CD4-positive, alpha-beta T cell treated with Interferon alpha-2 for 1 hour (primary cell): ENCODE measurements around the gene MSANTD1.
"Not testable (repeated sequence)": the region's sequence is repeated elsewhere in the genome, so short reads cannot be mapped to it uniquely, and the experiment has no call there.

Source experiments
- DNase-seq, 2 donors: peaks; one replicate each; pipeline ENCODE4 v3.0.0-alpha.2; 2020 to 2022

Gene MSANTD1

DNA sequence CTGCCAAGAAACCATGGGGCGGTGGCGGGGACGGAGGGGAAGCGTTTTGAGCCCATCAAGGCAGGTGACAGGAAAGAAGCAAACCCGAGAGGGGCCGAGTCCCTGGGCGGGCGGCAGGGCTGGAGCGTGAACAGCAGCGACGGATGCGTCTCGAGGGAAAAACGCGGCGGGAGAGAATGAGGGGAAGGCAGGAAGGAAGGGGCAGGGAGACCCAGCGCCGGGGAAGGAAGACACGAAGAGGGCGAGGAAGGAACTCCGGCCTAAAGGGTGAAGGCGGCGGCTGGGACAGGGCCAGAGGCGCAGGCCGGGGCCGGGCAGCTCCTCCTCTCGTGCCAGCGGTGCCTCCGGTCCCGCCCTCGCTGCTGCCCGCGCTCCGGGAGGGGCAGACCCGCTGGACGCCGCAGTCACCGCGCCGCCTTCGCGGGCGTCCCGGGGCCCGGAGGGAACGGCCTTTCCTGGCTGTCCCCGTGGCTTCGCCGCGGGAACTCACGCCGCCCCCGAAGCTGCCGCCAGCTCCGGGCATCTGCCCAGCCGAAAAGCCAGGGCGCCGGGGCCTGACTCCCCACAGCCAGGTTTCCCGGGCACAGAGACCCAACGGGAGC, 43.1 kb downstream of the MSANTD1 start:
- peak in 1 of 2 donors; percentile 31 for DNase-seq

- peak; percentile 86 to 90 for DNase-seq
Measured at GRCh38 chr4:3292571-3293400, 43.8 kb downstream of the MSANTD1 start, which contains the start of gene RGS12. Gene RGS12, plus strand, starts transcription at chr4:3293021. Its CDS starts 23,150 bp downstream, at chr4:3316171.

- DNase-seq: no peak
Measured at GRCh38 chr4:3293401-3294391, 44.7 kb downstream of the MSANTD1 start.

GRCh38 chr4:3294401-3295241, 45.7 kb downstream of the MSANTD1 start:
- DNase-seq: no peak

DNA sequence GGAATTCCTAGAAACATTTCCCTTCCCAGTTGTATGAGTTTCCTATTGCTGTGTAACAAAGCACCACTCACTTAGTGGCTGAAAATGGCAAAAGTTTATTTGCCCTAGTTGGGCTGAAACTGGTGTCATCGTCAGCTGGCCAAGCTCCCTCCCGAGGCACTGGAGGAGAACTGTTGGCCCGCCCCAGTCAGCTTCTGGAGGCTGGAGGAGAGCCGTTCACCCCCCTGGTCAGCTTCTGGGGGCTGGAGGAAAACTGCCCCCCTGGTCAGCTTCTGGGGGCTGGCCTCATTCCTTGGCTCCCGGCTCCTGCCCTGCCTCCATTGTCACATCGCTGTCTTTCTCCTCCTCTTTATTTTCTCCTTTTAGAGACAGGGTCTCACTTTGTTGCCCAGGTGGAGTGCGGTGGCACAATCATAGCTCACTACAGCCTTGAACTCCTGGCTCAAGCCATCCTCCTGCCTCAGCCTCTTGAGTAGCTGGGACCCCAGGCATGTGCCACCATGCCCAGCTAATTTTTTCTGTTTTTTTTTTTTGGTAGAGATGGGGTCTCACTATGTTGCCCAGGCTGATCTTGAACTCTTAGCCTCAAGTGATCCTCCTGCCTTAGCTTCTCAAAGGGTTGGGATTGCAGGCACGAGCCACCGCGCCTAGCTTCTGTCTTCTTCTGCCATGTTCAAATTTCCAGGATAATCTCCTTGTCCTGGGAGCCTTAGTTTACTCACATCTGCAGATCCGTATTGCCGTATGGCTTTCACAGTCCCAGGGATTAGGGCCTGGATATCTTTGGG, 47.1 kb downstream of the MSANTD1 start:
- DNase-seq: no peak

DNA sequence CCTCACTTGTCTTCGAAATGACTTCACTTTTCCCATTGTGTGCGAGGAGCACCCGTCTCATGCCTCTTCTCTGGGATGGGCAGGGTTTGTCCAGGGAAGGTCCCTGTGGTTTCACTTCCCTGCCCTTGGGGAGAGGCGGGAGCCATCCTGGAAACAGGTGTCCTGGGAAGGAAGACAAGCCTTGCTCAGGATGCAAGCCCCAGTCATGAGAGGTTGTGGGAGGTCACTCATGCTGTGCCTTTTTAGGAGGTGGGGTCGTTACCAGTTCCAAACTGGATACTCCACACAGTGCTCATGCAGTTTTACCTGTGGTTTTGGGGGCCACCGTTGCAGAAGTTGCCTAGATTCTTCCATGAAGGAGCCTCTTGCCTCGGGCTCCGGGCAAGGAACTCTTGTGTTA, 47.7 kb downstream of the MSANTD1 start:
- no peak for DNase-seq

GRCh38 chr4:3297066-3297859, 48.3 kb downstream of the MSANTD1 start:
- no peak for DNase-seq

DNA sequence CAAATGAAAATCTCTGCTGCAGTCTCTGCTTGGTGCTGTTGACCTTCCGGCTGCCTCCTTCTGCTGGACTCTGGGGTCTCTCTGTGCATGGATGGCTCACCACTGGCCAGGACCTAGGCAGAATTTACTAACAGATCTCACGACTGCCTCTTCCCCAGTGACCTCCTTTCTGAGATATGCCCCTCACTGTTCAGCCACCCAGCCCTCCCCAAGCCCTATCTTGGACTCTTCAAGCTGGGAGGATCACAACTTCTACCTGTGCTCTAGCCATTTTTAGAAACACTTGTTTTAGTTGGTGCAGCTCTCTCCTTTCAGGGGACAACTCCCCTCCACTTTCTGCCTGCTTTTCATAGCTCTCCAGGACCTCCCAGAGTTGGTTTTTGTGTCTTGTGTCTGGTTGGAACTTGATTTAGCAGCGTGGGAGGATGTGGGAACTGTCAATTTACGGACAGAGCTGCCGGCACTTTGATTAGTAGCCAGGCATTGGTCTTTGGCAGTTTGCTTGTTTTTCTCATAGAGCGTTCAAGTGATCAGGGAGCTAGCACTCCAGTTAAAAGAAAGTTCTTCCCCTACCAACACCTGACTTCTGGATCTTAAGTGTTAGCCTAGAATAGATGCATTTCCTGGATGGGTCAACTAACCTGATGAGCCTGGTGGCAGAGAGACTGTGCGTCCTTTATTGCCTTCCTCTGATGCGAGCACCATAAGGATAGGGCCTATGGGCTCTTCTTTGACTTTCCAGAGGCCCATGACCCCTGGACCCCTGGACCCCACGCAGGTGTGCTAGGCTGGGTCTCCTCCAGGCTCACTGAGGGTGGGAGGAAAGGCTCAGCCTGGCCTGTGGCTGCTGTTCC, 50.4 kb downstream of the MSANTD1 start:
- DNase-seq: no peak

- DNase-seq: no peak
Measured at GRCh38 chr4:3299976-3300671, 51.2 kb downstream of the MSANTD1 start.

GRCh38 chr4:3300882-3301281, 51.9 kb downstream of the MSANTD1 start:
- DNase-seq: not testable (repeated sequence)

GRCh38 chr4:3301450-3302172, 52.7 kb downstream of the MSANTD1 start:
- DNase-seq: no peak

- peak; percentile 81 to 88 for DNase-seq
Measured at GRCh38 chr4:3302173-3302785, 53.3 kb downstream of the MSANTD1 start.

DNA sequence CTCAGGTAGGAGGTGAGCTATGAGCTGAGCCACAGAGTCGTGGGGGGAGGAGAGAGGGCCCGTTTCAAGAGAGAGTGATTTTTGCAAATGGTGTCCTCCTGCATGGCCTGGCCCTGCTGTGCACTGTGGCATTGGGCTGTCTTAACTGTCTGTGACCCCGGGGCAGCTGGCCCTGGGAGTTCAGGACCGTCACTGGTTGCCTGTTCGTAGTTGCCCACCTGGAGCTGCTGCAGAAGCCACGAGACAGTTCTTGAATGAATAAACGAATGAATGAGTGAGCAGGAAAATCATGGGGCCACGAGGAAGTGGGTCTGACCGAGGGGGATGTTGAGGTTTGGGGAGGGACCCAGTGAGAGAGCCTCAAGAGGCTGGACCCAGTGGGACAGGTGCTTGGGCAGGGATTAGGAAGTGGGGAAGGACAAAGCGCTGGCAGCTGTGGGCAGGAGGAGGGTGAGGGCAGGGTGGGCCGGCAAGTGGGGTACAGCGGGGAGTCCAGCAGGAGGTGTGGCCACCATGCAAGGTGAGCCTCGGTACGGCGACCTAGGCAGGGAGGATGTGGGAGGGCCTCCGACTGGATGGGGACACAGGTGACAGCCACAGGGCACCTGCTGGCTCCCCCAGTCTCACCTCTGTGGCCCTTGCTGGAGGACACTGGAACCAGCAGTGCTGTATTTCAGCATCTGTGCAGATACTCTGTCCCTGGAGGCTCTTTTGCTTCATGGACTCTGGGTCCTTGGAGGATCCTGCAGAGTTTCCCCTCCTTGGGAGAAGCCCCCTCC, 54.0 kb downstream of the MSANTD1 start:
- DNase-seq: peak in 1 of 2 donors; percentile 33

DNA sequence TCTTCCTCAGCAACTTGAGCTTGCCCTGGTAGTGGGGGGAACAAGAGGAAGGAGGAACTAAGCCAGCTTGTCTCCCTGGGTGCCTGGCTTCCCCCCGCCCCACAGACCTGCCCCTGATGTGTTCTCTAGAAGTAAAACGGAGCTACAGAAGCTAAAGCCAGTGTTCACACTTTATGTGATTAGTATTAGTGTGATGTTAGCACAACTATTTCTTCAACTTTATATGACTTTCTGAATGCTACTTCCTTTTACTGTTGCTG, 54.5 kb downstream of the MSANTD1 start:
- DNase-seq: no peak

GRCh38 chr4:3303923-3304710, 55.2 kb downstream of the MSANTD1 start:
- DNase-seq: no peak
